Retinal pigment epithelial cell (primary cell): Measurements from ENCODE around the gene MT1A.
"Not testable (repeated sequence)": the region's sequence is repeated elsewhere in the genome, so short reads cannot be mapped to it uniquely, and the experiment has no call there.

Experiments used
- DNase-seq: peaks from one replicate; pipeline ENCODE4 v3.0.0-alpha.2; 2010; ENCODE audit warnings: low read depth
- H3K4me3 ChIP-seq: 2 replicates; pipeline ENCODE4 v1.5.1; 2011; ENCODE audit warnings: mild to moderate bottlenecking, low read length, control low read depth, moderate library complexity
- TF ChIP-seq, protein P1 (sequence below): conservative IDR thresholded peaks from 2 replicates; pipeline ENCODE4 v1.5.1; 2011; ENCODE audit warnings: low read depth, low read length, control low read depth, inconsistent platforms

The MT1A gene

DNA sequence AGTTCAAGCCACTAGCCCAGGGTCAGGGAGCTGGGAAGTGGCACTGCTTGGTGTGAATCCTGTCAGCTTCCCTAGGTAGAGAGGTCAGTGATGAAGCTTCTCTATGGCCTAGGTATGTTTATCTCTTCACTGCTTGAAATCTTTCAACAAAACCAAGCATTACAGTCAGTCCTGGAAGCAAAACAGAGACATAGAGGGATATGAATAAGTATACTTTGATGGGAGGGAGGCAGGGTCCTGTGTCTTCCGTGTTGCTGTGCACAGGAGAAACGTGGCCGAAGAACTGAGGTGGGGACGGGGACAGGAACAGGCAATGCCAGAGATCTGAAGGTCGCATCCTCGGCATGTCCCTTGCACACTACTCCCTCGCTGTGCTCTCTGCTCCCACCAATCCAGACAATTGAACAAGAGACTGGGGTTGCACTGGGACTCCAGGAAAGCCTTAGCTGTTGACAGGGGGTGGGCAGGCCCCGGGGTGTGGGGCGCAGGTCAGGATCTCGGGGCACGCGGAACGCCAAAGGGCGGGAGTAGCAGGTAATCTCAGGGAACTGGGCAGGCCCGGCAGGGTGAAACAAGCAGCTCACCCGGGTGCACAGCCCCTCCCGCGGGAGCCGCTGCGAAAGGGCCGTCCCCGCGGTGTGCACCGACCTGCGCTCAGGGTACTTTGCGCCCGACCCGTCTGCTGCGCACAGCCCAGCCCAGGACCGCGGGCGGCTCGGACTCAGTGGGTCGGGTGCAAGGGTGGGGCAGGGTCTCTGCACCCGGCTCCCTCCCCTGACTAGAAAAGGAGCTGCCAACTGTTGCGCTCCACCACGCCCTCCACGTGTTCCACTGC lies 30.8 kb downstream of the MT1A start, which contains the start of gene MT1H:
TSS of gene MT1H (plus strand) at position 810 of the 835 bp plus-strand sequence. CDS start 71 bp downstream, outside the sequence.
- TF ChIP-seq, protein P1, sequence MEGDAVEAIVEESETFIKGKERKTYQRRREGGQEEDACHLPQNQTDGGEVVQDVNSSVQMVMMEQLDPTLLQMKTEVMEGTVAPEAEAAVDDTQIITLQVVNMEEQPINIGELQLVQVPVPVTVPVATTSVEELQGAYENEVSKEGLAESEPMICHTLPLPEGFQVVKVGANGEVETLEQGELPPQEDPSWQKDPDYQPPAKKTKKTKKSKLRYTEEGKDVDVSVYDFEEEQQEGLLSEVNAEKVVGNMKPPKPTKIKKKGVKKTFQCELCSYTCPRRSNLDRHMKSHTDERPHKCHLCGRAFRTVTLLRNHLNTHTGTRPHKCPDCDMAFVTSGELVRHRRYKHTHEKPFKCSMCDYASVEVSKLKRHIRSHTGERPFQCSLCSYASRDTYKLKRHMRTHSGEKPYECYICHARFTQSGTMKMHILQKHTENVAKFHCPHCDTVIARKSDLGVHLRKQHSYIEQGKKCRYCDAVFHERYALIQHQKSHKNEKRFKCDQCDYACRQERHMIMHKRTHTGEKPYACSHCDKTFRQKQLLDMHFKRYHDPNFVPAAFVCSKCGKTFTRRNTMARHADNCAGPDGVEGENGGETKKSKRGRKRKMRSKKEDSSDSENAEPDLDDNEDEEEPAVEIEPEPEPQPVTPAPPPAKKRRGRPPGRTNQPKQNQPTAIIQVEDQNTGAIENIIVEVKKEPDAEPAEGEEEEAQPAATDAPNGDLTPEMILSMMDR = no peak
- no peak within 1 kb of the TSS for H3K4me3 ChIP-seq
- no peak for DNase-seq

DNA sequence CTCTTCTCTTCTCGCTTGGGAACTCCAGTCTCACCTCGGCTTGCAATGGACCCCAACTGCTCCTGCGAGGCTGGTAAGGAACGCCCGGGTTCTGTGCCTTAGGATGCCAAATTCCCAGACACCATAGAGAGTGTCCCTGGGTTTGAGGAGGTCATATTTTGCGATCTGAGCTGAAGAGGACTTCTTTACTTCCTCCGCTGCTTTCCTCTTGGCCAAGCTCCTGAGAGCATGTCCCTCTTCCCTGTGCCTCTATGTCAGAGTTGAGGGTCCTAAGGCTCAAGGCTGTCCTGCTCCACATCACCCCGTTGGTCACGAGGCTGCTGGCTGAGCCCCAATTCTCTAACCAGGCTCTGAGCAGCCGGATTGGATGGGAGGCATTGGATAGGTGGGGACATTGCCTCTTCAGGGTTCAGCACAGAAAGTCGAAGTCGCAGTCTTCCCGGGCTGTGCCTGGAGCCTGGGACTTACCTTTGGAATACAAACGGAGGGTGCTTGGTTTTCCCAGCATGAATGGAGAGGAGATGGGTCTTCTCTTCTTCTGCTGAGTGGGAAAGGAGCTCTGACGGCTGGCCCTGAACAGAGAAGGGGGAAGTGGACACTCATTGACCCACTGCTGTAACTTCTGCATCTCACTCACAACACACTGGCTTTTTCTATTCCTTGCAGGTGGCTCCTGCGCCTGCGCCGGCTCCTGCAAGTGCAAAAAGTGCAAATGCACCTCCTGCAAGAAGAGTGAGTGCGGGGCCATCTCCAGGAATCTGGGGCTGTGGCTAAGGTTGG lies 31.6 kb downstream of the MT1A start:
- no peak overlapping the region for H3K4me3 ChIP-seq
- TF ChIP-seq, protein P1 = no peak
- no peak for DNase-seq

DNA sequence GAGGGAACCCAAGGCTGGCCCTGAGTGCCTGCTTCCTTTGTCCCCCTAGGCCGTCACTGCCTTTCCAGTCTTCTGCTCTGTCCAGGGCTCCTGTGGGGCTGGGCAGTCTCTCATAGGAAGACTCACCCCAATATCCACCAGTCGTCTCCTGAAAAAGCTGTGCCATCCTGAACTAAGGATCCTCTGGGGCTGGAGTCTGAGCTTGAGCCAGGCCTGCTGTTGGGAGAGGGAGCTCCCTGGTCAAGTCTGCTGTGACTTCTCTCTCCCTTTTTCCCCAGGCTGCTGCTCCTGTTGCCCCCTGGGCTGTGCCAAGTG lies 32.1 kb downstream of the MT1A start:
- H3K4me3 ChIP-seq = no peak overlapping the region
- TF ChIP-seq, protein P1 = no peak
- no peak for DNase-seq

DNA sequence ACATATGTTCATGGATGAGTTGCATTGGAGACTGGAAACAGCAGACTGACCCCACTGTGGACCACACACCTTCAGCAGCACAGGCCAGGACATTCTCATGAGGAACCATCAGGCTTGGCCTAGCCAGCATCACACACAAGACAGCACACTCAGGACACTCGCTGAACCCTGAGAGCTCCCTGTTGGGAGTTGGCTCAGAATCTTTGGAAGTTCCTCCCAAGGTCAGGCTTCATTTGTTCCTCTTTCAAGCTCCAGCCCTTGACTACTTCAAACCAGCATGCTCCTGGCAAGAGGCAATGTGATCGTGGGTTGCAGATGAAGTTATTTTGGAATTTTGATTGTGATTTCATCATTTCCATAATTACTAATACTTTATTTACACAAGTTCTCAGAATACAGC lies 33.2 kb downstream of the MT1A start:
- H3K4me3 ChIP-seq, DNase-seq: not testable (repeated sequence)

DNA sequence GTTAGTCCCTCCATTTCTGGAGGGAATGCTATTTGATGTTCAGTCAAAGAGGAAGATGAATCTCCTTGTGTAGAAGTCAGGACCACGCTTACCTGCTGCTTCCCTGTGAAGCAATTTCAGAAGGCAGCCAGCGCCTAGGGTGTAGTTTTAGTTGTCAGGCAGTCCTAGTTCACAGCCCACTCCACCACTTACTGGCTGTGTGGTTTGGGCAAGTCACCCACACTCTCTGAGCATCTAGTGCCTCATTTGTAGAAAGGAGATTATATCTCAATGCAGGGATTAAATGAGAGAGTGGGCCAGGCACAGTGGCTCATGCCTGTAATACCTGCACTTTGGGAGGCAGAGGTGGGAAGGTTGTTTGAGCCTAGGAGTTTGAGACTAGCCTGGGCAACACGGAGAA lies 33.7 kb downstream of the MT1A start:
- DNase-seq, H3K4me3 ChIP-seq: not testable (repeated sequence)

DNA sequence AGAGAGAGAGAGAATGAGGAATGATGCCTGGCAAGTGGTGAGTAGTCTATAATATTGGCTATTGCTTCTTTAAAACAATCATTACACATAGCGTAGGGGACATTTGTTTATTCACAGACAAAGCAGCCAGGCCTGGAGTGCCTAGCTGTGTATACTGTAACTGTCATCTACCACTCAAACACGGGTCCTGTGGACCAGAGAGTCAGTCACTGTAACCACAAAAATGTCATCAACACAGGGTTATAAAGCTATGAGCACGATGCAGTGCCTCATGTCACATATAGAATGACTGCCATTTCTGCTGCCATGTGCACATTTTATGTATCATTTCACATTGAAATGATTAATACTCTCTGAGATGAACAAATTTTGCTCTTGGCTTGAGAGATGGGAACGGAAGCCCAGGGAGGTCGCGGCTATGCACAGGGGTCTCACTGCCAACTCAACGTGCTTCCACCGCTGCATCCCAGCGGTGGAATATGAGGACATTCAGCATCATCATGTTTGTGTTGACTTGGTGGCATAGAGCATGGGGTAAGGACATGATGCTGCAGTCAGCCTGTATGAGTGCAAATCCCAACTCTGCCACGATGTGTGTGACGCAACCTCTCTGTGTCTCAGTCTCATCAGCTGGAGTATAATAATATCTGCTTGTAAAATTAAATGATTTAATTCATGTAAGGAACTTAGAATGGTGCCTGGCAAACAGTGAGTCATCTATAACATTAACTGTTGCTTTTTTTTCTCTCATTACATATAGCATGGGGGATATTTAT lies 34.5 kb downstream of the MT1A start:
- DNase-seq = no peak
- TF ChIP-seq, protein P1 = no peak
- H3K4me3 ChIP-seq = no peak overlapping the region

DNA sequence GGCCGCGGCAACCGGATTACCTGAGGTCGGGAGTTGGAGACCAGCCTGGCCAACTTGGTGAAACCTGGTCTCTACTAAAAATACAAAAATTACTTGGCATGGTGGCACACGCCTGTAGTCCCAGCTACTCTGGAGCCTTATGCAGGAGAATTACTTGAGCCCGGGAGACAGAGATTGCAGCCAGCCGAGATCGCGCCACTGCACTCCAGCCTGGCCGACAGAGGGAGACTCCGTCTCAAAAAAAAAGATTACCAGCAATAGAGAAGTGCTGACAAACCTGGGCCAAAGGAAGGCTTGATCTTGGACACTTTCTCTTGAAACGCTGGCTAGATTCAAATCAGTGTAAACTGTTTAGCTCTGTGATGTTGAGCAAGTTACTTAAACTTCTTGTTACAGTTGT lies 35.5 kb downstream of the MT1A start:
- no peak overlapping the region for H3K4me3 ChIP-seq
- TF ChIP-seq, protein P1 = peak; percentile 72
- no peak for DNase-seq

DNA sequence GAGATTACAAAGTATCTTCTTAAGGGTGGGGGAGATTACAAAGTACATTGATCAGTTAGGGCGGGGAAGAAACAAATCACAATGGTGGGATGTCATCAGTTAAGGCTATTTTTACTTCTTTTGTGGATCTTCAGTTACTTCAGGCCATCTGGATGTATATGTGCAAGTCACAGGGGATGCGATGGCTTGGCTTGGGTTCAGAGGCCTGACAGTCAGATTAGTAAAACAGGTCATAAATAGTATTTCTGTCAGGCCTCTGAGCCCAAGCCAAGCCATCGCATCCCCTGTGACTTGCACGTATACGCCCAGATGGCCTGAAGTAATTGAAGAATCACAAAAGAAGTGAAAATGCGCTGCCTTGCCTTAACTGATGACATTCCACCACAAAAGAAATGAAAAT lies 36.1 kb downstream of the MT1A start:
- DNase-seq, H3K4me3 ChIP-seq: not testable (repeated sequence)
